Upper lobe of right lung (tissue), 1 donor: ENCODE data around the gene SAMHD1. TPM values are rescaled to one million over a fixed set of nuclear protein-coding genes. Genes with fewer than 3 reads are reported as not detected.
"Not testable (repeated sequence)": the region's sequence is repeated elsewhere in the genome, so short reads cannot be mapped to it uniquely, and the experiment has no call there.

ENCODE experiments used
- ATAC-seq: fragments of 200-7000 bp; cut with Tn5 transposase; one replicate; pipeline ENCODE4 v1.9.1; 2020; ENCODE audit warnings: mild to moderate bottlenecking, moderate library complexity
- DNase-seq: peaks from one replicate; pipeline ENCODE4 v3.0.0-alpha.2; 2020
- H3K27ac ChIP-seq: fragments of 200-600 bp; one replicate; pipeline ENCODE4 v1.8.0; 2022
- H3K27me3 ChIP-seq: fragments of 200-600 bp; one replicate; pipeline ENCODE4 v1.8.0; 2022; ENCODE audit warnings: mild to moderate bottlenecking
- H3K36me3 ChIP-seq: fragments of 200-600 bp; one replicate; pipeline ENCODE4 v1.8.0; 2022
- H3K4me1 ChIP-seq: fragments of 200-600 bp; one replicate; pipeline ENCODE4 v1.8.0; 2022
- H3K4me3 ChIP-seq: fragments of 200-600 bp; one replicate; pipeline ENCODE4 v1.8.0; 2022; ENCODE audit warnings: mild to moderate bottlenecking
- H3K9me3 ChIP-seq: fragments of 200-600 bp; one replicate; pipeline ENCODE4 v1.8.0; 2022
- CTCF ChIP-seq: fragments of 200-600 bp; IDR thresholded peaks from one replicate; pipeline ENCODE4 v1.8.0; 2022; ENCODE audit warnings: antibody characterized with exemption
- intact Hi-C: fragments of 100-400 bp; cut with DNase I; formaldehyde crosslinking; loops from one replicate; pipeline ENCODE4 v1.11.0; 2022
- total RNA-seq: library from RNA; stranded (reverse); fragmentation: NEBNext Ultra II Directional; extraction: Animal tissue kit (Norgen Biotek cat#: 25700); gene quantifications from one replicate; pipeline ENCODE4 v1.2.1, GENCODE V29; 2021
- donor health status: DM: no; HTN: yes; CAD: no; lungs with severe emphysema.

SAMHD1 gene
- total RNA-seq, 1 donor from 2014 or later, result 177 TPM

GRCh38 chr20:36847009-36847709 is 104.3 kb downstream of the SAMHD1 start:
- intact Hi-C loops, result no loop called here
- H3K4me3 ChIP-seq, result no peak overlapping the region
- DNase-seq (no peak), ATAC-seq (peak; percentile 39)
- no peaks in the 10 kb centered on the region for H3K9me3 ChIP-seq
- H3K27ac ChIP-seq, result peak overlapping the region; percentile 72
- no peaks in the 10 kb centered on the region for H3K27me3 ChIP-seq
- no peak for TF ChIP-seq CTCF
- no peaks in the 10 kb centered on the region for H3K36me3 ChIP-seq
- peaks cover 62% of the 10 kb centered on the region for H3K4me1 ChIP-seq

DNA sequence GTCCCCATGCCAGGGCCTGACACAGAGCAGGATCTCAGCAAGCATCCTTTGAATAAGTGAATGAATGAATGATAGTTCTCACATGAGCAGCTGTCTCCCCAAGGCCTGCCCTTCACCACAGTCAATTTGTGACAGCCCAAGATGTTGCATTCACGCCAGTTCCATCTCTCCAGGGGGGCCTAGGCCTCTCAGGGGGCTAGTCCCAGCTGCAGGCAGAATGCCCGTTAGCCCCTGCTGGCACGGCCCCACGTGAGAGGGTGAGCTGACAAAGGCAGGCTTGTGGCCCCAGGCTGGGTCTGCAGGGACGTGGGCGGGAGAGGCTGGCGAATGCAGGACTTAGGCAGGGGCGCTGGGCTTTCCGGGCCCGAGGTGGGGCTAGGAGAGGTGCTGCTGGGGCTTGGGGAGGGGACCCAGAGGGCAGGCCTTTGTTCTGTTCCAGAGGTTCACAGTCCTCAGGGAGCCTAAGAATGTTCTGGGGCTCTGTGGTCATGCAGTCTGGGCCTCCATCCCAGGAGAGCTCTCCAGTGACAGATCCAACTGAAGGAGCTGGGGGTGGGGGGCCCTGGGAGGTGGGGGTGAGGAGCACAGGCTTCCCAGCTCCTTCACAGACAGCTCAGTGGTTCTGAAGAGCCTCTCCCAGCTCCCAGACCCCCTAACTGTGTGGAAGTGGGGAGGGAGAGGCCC is 106.1 kb downstream of the SAMHD1 start:
- DNase-seq, result no peak

DNA sequence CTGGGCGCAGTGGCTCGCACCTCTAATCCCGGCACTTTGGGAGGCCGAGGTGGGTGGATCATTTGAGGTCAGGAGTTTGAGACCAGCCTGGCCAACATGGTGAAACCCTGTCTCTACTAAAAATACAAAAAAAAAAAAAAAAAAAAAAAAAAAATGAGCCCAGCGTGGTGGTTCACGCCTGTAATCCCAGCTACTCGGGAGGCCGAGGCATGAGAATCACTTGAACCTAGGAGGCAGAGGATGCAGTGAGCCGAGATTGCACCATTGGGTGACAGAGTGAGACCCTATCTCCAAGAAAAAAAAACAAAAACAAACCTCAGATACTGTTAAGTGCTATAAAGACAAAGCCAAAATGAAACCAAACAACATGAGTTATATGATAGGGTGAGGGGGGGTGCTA is 110.5 kb downstream of the SAMHD1 start:
- H3K4me3 ChIP-seq, result not testable (repeated sequence)
- H3K27ac ChIP-seq, result peak overlapping the region; percentile 75

More for the DNA sequence above, 106.1 kb downstream of the SAMHD1 start:
- TF ChIP-seq CTCF, result no peak
- H3K36me3 ChIP-seq, result no peaks in the 10 kb centered on the region
- peak overlapping the region; percentile 72 for H3K27ac ChIP-seq
- intact Hi-C loops, result no loop called here
- no peak overlapping the region for H3K4me3 ChIP-seq
- no peak for ATAC-seq
- no peaks in the 10 kb centered on the region for H3K27me3 ChIP-seq
- peaks cover 58% of the 10 kb centered on the region for H3K4me1 ChIP-seq
- H3K9me3 ChIP-seq, result no peaks in the 10 kb centered on the region

More for the DNA sequence above, 110.5 kb downstream of the SAMHD1 start:
- intact Hi-C loops, DNase-seq, H3K9me3 ChIP-seq, ATAC-seq, H3K27me3 ChIP-seq: not testable (repeated sequence)
- Histone ChIP-seq H3K36me3 (peaks cover 13% of the 10 kb centered on the region), H3K4me1 (peaks cover 38% of the 10 kb centered on the region)

Other genes with a start within 250 kb of the SAMHD1 start
- 30.3 TPM for gene NDRG3, start 205.6 kb downstream of the SAMHD1 start, total RNA-seq
- 7.5 TPM for gene DSN1, start 177.9 kb downstream of the SAMHD1 start, total RNA-seq
- gene TLDC2, start 75.6 kb downstream of the SAMHD1 start, total RNA-seq, result 1.6 TPM
- 5.7 TPM for gene RBL1, start 144.3 kb upstream of the SAMHD1 start, total RNA-seq
- 185 TPM for gene RPN2, start 227.6 kb upstream of the SAMHD1 start, total RNA-seq
- gene MROH8, start 227.8 kb upstream of the SAMHD1 start, total RNA-seq, result 1.5 TPM